Measurements from ENCODE around the gene CDC42BPB. TPM values are rescaled to one million over a fixed set of nuclear protein-coding genes. Genes with fewer than 3 reads are reported as not detected.

Gene CDC42BPB
- total and polyA plus RNA-seq, 2 of the 4 experiments (the other 2 are of a cell fraction), result 49.1 to 81.4 TPM

DNA sequence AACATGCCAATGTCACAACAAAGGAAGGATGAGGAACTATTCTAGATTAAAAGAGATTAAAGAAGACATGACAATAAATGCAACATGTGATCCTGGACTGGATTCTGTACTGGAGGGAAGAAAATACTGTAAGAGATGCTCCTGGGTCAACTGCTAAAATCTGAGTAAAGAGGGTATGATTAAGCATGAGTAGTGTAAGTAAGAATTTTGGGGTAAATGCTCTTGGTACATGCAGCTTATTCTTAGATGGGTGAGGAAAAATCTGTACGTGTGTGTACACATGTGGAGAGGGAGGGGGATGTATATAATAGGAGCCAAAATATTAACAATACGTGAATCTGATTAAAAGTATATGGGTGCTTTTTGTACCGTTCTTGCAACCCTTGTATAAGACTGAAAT, 66.0 kb downstream of the CDC42BPB start:
- Histone ChIP-seq H3K4ac (ENCODE audit: low read depth, low read length) (no peak overlapping the region), H3K27ac (ENCODE audit: insufficient read depth, low read length) (no peak overlapping the region), H2AK9ac (replicated peaks; ENCODE audit: low read depth, low read length, poor library complexity) (no peak overlapping the region), H3K9me1 (ENCODE audit: insufficient read depth, low read length) (peaks cover 8% of the 10 kb centered on the region), H2AK5ac (ENCODE audit: low read depth, low read length) (no peak overlapping the region), H3K56ac (ENCODE audit: extremely low read depth, insufficient read depth, low read length) (no peak overlapping the region), H3K14ac (replicated peaks; ENCODE audit: low read depth, low read length) (no peak overlapping the region), H4K20me1 (ENCODE audit: insufficient read depth, low read length) (peaks cover 28% of the 10 kb centered on the region), H3K79me1 (ENCODE audit: low read depth in 1 of 2, low read length in 2 of 2) (peaks cover 36 to 74% of the 10 kb centered on the region in 2 experiments), H3K36me3 (ENCODE audit: control insufficient read depth, insufficient read depth, low read length) (peaks cover 34% of the 10 kb centered on the region), H3K27me3 (ENCODE audit: control insufficient read depth, insufficient read depth, low read length) (no peaks in the 10 kb centered on the region), H3K18ac (ENCODE audit: low read depth, low read length) (no peak overlapping the region), H3K4me1 (ENCODE audit: control insufficient read depth, insufficient read depth, low read length) (peaks cover 10% of the 10 kb centered on the region), H3K4me2 (ENCODE audit: low read depth, low read length) (no peak overlapping the region), H3K4me3 (ENCODE audit: insufficient read depth, low read depth, low read length) (no peak overlapping the region), H2BK20ac (ENCODE audit: low read depth, low read length) (no peak overlapping the region), H2AFZ (replicated peaks; ENCODE audit: low read length, poor library complexity) (no peak overlapping the region), H2BK120ac (ENCODE audit: low read depth, low read length) (no peak overlapping the region), H3K9me3 (ENCODE audit: control insufficient read depth, insufficient read depth, low read length) (peaks cover 10% of the 10 kb centered on the region), H4K5ac (ENCODE audit: low read depth, low read length) (no peak overlapping the region), H2BK5ac (ENCODE audit: low read depth, low read length, poor library complexity, severe bottlenecking) (no peak overlapping the region), H3K23ac (ENCODE audit: low read depth, low read length) (no peak overlapping the region), H4K8ac (ENCODE audit: low read depth in 2 of 2, low read length in 2 of 2) (no peak overlapping the region), H4K91ac (ENCODE audit: insufficient read depth, low read depth, low read length) (no peak overlapping the region), H2BK15ac (ENCODE audit: low read depth, low read length) (no peak overlapping the region), H3K9ac (ENCODE audit: low read depth, low read length) (no peak overlapping the region)
- CTCF ChIA-PET, result no interaction called here
- TF ChIP-seq FOS (IDR thresholded peaks at IDR 0.05; ENCODE audit: low read depth, low read length) (no peak), BHLHE40 (IDR thresholded peaks at IDR 0.05; ENCODE audit: low read depth, low read length) (no peak), POLR2A (IDR thresholded peaks at IDR 0.05; ENCODE audit: low read depth, low read length) (no peak), CTCF (conservative IDR thresholded peaks at IDR 0.05; ENCODE audit: low read depth, low read length) (no peak), SMC3 (IDR thresholded peaks at IDR 0.05; ENCODE audit: low read depth, low read length) (no peak), MXI1 (IDR thresholded peaks at IDR 0.05; ENCODE audit: borderline replicate concordance, low read depth, low read length) (no peak), RCOR1 (IDR thresholded peaks at IDR 0.05; ENCODE audit: insufficient replicate concordance, low read length) (no peak), ELK1 (IDR thresholded peaks at IDR 0.05; ENCODE audit: borderline replicate concordance, low read depth, low read length) (no peak)
- dilution Hi-C loops (cut with HindIII; ENCODE audit: low sequenced_read_pairs, unreplicated experiment) (no loop called here), intact Hi-C loops (cut with micrococcal nuclease) (no loop called here), in situ Hi-C loops (cut with MboI; ENCODE audit: low sequenced_read_pairs) (no loop called here)
- BruUV-seq (replicated peaks), result no TSS peak
- POLR2A ChIA-PET (ENCODE audit: unreplicated experiment), result no interaction called here
- WGBS, 2 experiments (ENCODE audit: extremely low coverage in 2 of 2, insufficient read length in 1 of 2), result no CpG with 5 or more reads among the region's 3 CpGs
- ATAC-seq (ENCODE audit: low read depth) (no peak), DNase-seq (peak; percentile 29)
